DMS153 treated with DMSO at 0.1 percent for 48 hours (cell line): ENCODE data around the gene ZNF446.
"Not testable (repeated sequence)": the region's sequence is repeated elsewhere in the genome, so short reads cannot be mapped to it uniquely, and the experiment has no call there.

Source experiments
- DNase-seq: peaks from one replicate; lab custom pipeline; 2025; ENCODE audit not compliant: unreplicated experiment; lab: John Stamatoyannopoulos, UW

The ZNF446 gene

DNA sequence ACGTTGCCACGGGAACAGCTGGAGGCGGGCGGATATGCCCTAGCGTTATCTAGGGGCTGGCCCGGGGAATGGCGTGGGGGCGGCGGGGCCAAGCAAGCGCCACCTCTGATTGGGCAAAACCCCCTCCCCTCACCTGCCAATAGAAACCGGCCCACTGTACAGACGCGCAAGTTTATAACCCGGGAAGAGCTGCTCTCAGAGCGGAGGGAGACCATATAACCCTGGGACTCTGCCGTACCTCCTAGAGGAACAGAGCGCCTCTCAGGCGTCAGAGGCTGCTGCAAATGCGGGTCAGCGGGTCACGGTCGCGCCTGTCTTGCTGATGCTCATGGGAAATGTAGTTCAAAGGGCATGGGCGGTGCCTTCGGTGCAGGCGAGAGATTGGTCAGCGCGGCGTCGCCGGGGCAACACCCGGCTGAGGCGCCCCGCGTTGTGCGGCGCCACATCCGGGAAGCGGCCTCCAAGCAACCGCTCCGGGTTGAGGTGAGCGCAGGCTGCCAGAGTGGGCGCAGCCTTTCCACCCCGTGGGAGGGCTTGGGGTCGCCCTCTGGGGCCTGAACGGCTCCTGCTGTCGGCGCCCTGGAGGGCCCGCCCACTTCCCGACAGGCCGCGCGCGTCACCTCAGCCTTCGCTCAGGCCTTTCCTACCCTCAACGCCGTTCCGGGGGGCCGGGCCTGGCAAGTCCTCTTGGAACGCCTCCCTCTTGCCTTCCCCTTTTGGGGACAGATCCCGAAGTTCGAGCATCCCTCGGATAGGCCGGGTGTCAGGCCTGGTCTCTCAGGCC lies at the start of gene ZNF446:
ZNF446 (plus strand) TSS at position 639 of the 784 bp plus-strand sequence. CDS start 867 bp downstream, outside the sequence.
- peak; percentile 91 for DNase-seq

DNA sequence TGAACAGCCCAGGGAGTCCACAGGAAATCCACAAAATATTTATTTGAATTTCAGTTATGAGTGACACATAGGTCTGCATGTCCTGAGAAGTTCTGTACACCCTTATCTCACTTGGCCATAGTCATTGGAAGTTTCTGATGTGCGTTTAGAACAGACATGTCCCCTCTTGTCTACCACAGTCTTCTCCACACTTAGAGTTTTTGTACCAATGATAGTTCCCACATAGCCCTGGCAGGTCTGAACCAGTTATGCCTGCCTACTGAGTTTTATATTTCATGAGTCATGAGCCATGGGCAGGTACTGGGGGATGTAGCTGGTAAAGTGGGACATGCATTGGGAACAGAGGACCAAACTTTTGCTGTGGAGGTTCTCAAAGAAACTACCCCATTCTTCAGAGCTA lies 47.5 kb upstream of the ZNF446 start:
- no peak for DNase-seq

DNA sequence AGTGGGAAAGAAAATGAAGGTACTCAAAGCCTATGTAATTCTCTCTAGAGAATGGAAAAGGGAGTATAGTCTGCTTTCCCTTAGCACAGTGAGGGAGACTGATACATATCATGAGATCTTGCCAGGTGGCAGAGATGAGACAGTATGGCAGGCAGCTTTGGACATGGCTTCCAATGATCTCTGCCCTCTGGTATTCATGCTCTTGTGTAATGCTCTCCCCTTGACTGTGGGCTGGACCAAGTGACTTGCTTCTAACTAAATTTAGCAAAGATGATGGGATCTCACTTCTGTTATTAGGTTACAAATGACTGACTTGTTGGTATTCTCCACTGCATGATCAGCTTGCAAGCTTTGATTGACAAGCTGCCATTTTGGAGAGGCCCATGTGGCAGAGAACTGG lies 46.4 kb upstream of the ZNF446 start:
- DNase-seq = no peak

DNA sequence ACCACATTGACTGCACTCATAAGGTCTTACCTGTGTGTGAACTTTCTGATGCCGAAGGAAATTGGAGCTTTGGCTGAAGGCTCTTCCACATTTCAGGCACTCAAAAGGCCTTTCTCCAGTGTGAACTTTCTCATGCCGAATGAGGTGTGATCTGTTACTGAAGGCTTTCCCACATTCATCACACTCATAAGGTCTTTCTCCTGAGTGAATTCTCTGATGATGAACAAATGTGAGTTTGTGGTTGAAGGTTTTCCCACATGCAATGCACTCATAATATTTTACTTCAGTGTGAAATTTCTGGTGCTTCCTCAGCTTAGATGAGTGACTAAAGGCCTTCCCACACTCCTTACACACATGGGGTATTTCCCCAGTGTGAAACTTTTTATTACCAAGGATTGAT lies 41.9 kb upstream of the ZNF446 start:
- no peak for DNase-seq

DNA sequence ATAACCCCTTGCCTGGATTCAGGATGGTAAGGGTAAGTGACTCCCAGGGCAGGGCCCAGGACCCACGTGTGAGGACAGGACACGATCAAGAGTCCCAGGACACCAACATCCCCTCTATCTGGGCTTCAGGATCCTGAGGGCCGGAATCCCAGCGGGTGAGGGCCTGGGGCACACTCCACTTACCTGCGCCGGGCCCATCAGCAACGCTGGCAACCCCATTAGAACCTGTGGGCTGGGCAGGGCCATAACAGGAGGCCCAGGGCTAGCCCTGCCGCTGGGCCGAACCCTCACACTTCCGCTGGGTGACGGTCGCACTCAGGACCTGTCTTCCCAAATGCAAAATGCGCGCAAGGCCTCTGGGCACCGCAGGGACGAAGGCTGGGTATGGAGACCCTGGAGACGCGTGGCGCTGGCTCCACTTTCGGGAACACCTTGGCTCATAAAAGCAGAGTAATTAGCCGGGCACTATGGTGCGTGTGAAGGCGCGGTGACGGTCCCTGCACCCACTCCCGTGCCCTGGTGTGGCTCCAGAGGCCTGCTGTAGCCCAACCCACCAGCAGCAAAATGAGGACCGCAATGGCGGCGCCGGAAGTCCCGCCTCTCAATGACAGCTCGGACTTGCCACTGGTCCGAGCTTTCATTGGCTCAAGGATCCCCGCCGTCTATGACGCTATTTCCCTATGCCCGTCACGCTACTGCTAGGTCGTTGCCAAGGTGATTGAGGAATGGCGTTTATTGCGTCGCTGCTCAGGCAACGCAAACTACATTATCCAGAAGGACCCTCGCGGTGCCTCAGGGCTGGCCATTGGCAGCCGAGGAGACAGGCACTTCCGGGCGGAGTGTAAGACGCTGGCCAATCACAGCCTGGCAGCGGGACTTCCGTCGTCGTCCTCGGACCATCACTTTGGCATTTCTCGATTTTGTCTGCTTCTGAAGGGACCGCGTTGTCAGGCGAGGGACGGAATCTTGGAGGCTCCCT lies 36.3 kb upstream of the ZNF446 start, which contains the start of gene ZNF132:
ZNF132 (minus strand) TSS at position 578 of the 979 bp plus-strand sequence; CDS start at position 246, 332 bp downstream.
- DNase-seq = peak; percentile 92

DNA sequence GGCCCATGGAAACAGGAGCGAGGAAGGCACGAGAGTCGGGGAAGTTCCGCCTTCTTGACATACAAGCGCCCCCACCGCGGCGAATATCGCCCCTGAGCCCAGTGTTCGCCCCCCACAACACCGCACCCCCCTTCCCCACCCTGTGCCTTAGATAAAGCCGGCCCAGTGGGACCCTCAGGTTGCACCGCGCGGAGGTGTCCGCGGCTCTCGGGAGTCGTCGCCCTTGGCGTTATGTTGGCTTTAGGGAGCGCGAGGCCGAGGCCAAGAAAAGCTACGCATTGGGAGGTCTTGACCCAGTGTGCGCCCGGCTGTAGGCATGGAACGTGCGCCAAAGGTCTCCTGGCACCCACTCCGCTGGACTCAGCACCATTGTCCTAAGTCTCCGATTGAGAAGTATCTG lies 35.6 kb upstream of the ZNF446 start:
- DNase-seq = no peak

DNA sequence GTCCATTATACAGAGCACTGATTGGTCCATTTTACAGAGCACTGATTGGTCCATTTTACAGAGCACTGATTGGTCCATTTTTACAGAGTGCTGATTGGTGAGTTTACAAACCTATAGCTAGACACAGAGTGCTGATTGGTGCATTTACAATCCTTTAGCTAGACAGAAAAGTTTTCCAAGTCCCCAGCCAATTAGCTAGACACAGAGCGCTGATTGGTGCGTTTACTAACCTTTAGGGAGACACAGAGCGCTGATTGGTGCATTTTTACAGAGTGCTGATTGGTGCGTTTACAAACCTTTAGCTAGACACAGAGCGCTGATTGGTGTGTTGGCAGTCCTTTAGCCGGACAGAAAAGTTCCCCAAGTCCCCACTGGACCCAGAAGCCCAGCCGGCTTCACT lies 33.2 kb upstream of the ZNF446 start:
- DNase-seq = not testable (repeated sequence)

DNA sequence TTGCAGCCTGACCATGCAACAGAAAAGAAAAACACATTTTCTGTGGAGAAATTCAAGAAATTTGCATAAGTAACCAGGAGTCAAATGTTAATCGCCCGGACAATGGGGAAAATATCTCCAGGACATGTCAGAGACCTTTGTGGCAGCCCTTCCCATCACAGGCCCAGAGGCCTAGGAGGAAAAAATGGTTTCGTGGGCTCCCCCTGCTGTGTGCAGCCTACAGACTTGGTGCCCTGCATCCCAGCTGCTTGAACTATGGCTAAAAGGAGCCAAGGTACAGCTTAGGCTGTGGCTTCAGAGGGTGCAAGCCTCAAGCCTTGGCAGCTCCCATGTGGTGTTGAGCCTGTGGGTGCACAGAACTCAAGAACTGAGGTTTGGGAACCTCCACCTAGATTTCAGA lies 27.3 kb upstream of the ZNF446 start:
- not testable (repeated sequence) for DNase-seq

DNA sequence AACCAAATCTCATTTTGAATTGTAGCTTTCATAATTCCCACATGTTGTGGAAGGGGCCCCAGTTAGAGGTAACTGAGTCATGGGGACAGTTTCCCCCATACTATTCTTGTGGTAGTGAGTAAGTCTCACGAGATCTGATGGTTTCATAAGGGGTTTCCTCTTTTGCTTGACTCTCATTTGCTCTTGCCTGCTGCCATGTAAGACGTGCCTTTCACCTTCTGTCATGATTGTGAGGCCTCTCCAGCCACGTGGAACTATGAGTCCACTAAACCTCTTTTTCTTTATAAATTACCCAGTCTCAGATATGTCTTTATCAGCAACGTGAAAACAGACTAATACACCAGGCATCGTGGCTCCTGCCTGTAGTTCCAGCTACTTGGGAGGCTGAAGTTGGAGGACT lies 26.2 kb upstream of the ZNF446 start:
- not testable (repeated sequence) for DNase-seq

DNA sequence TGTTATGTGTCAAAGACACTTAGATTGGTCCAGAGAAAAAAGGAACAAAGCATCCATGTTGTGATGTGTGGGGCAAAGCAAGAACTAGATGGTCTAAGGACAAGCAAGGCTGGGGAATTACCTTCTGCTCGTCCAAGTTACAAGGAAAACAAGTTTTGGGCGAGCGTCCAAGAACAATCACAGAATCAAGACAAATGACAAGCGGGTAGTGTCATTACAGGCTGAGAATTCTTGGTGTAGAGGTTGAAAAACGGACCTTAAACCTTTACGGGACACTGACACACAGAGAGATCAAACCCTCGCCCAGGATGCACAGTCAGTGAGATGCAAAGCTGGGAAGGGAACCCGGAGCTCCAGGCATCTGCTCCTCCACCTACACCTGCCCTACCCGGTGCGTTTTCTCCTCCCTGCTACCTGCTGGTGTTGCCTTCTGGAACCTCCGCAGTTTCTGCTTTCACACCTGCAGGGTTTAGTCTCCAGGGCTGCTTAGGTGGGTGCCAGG lies 25.2 kb upstream of the ZNF446 start:
- DNase-seq = no peak

DNA sequence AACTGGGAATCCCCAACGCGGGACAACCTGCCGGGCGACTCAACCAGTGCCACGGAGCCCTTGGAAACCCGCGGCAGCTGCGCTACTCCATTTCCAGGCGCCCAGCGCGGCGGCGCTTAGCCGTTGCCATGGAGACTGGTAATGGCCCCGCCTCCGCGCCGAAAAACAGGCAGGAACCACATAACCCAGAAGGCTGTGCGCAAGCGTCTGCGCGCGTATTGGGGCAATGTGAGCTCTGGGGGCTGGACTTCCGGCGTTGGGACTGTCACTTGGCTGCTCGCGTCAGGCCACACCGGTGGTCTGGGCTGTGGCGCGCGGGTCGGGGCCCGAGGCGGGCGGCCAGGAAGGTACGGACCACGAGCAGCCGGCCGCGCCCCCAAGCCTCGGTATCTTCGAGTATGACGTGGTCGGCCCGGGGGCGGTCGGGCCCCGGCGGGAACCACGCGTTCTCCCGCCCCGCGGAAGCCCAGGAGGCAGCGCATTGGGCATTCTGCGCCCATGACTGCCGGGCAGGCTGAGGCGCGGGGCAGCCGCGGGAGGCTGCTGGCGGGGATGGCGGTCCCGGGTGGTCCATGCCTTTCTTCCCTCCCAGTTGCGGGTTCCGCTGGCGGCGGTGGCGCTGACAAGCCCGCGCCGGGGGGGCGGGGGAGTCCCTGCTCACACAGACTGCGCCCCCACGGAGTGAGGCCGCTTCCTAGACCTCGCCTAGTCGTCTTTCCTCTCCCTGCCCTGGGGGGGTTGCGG lies 24.6 kb upstream of the ZNF446 start, which contains the start of gene ZNF324B:
ZNF324B (plus strand) TSS at position 265 of the 744 bp plus-strand sequence. CDS start 2,080 bp downstream, outside the sequence.
- DNase-seq = peak; percentile 95

DNA sequence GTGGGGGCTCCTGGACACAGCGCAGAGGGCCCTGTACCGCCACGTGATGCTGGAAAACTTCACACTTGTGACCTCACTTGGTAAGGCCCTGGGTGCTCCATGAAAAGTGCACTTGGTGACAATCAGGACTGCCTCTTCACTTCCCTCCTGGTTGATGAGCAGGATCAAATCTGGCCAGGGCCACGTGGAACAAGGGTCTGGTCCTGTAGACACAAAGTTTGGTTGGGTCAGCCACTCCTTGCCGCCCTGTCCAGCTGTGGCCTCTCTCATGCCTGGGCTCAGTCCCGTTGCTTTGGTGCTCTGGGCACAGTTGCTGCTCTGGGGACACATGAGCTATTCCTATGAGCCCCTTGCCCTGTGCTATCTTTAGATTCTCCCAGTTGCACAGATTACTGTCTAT lies 22.4 kb upstream of the ZNF446 start:
- DNase-seq = no peak

DNA sequence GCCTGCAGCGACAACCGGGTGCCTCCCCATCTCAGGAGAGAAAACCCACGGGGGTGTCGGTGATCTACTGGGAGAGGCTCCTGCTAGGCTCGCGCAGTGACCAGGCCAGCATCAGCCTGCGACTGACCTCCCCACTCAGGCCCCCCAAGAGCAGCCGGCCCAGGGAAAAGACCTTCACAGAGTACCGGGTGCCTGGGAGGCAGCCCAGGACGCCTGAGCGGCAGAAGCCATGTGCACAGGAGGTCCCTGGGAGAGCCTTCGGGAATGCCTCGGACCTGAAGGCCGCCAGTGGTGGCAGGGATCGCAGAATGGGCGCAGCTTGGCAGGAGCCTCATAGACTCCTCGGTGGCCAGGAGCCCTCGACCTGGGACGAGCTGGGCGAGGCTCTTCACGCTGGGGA lies 20.8 kb upstream of the ZNF446 start:
- no peak for DNase-seq

DNA sequence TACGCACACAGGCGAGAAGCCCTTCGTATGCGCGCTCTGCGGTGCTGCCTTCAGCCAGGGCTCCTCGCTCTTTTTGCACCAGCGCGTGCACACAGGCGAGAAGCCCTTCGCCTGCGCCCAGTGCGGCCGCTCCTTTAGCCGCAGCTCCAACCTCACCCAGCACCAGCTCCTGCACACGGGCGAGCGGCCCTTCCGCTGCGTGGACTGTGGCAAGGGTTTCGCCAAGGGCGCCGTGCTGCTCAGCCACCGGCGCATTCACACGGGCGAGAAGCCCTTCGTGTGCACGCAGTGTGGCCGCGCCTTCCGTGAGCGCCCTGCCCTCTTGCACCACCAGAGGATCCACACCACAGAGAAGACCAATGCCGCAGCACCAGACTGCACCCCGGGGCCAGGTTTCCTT lies 20.0 kb upstream of the ZNF446 start:
- DNase-seq = no peak

DNA sequence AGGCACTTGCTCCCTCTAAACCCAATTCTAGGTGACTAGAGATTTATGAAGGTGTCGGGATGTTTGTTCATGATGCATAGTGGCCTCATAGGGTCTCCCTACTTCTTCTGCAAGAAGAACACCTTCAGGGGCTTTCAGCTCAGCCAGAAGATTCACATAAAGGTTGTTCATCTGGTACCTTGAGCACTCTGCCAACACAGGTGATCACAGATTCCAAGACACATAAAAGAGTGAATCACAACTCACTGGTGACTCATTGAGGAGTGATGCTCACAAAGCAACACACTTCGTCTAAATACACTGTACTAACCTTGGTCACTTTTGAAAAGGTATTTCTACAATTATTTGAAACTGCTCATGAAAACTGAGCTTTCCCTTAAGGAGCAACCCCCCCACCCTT lies 16.1 kb upstream of the ZNF446 start:
- no peak for DNase-seq

DNA sequence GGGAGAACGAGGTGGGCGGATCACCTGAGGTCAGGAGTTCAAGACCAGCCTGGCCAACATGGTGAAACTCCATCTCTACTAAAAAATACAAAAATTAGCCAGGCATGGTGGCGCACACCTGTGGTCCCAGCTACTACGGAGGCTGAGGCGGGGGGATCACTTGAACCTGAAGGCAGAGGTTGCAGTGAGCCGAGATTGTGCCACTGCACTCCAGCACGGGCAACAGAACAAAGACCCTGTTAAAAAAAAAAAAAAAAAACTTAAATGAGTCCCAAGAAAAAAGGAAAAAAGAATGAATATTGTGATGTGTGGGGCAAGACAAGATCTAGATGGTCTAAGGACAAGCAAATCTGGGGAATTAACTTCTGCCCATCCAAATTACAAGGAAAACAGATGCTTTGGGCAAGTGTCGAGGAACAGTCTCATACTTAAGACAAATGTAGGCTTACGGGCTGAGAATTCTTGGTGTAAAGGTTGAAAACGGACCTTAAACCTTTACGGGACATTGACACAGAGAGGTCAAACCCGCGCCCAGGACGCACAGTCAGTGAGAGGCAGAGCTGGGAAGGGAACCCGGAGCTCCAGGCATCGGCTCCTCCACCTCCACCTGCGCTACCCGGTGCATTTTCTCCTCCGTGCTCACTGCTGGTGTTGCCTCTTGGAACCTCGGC lies 9.9 kb upstream of the ZNF446 start:
- DNase-seq = no peak

DNA sequence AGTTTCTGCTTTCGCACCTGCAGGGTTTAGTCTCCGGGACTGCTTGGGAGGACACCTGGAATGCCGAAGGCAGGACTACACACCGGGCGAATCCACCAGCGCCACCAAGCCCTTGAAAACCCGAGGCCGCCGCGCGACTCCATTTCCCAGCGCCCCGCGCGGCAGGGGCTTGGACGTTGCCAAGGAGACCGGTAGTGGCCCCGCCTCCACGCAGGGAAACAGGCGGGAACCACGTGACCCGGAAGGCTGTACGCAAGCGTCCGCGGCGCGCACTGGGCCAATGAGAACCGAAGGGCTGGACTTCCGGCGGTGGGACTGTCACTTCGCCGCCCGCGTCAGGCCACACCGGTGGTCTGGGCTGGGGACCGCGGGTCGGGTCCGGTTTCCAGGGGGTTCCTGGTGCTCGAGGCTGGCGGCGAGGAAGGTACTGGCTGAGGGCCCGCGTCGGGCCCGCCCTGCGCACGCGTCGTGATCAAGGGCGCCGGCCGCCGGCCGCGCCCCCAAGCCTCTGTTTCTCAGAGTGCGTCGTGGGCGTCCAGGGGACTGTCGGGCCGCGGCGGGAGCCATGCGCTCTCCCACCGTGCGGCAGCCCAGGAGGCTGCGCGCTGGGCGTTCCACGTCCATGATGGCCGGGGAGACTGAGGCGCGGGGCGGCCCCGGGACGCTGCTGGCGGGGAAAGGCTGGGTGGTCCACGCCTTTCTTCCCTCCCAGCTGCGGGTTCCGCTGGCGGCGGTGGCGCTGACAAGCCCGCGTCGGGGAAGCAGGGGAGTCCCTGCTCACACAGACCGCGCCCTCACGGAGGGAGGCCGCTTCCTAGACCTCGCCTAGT lies 9.2 kb upstream of the ZNF446 start, which contains the start of gene ZNF324:
ZNF324 (plus strand) TSS at position 321 of the 830 bp plus-strand sequence. CDS start 2,106 bp downstream, outside the sequence.
- DNase-seq = peak; percentile 96

DNA sequence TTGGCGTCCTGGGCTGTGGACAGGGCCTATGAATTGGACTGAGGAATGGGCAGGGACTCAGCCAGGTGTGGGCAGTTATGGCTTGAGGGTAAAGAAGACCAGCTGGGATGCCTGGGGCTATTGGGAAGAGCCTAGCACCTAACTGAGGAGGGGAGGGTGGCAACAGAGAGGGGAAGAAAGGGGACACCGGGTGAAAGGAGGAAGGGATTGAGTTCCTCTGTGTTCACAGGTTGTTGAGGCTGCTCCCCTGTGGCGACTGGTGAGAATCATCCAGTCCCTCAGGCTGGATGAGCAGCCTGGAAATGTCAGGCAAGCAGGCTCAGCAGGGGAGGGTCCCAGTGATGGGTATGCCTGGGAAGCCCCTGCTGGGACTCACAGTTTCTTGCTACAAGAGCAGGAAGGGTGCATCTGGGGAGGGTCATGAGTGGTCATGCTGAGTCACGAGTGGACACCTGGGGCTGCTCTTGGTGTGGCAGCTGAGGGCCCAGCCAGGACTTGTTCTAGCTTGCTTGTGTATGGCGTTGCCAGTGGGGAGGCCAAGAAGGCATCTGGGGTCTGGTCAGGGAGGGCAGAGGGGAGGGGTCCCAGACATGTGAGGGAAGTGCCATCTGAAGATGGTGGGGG lies 7.8 kb upstream of the ZNF446 start:
- DNase-seq = no peak
